ENCODE data around the gene PRDX6. TPM values are rescaled to one million over a fixed set of nuclear protein-coding genes. Genes with fewer than 3 reads are reported as not detected.

Gene PRDX6
- total RNA-seq, 1 donor from 2014 or later = 194 TPM

GRCh38 chr1:173432331-173432730 lies 44.8 kb upstream of the PRDX6 start:
- no peak for DNase-seq (ENCODE audit: low spot score in 2 of 2, unreplicated experiment in 2 of 2)
- Mint-ChIP-seq H3K27ac (no peak overlapping the region), H3K36me3 (no peaks in the 10 kb centered on the region), H3K9me3 (no peaks in the 10 kb centered on the region), H3K4me3 (no peak overlapping the region), H3K4me1 (peaks cover 14% of the 10 kb centered on the region), H3K27me3 (ENCODE audit: low read depth) (no peaks in the 10 kb centered on the region)
- TF ChIP-seq CTCF (IDR thresholded peaks at IDR 0.05; ENCODE audit: unreplicated experiment) = no peak

GRCh38 chr1:173433751-173434326 lies 43.3 kb upstream of the PRDX6 start:
- no peak overlapping the region for H3K27ac Mint-ChIP-seq
- peaks cover 14% of the 10 kb centered on the region for H3K4me1 Mint-ChIP-seq
- no peaks in the 10 kb centered on the region for H3K9me3 Mint-ChIP-seq
- no peaks in the 10 kb centered on the region for H3K36me3 Mint-ChIP-seq
- no peak overlapping the region for H3K4me3 Mint-ChIP-seq
- DNase-seq (ENCODE audit: low spot score in 2 of 2, unreplicated experiment in 2 of 2) = no peak
- no peak for TF ChIP-seq CTCF (IDR thresholded peaks at IDR 0.05; ENCODE audit: unreplicated experiment)
- no peaks in the 10 kb centered on the region for H3K27me3 Mint-ChIP-seq (ENCODE audit: low read depth)

- DNase-seq (ENCODE audit: low spot score in 2 of 2, unreplicated experiment in 2 of 2) = no peak
- Mint-ChIP-seq H3K27me3 (ENCODE audit: low read depth) (no peaks in the 10 kb centered on the region), H3K9me3 (no peaks in the 10 kb centered on the region), H3K4me1 (no peaks in the 10 kb centered on the region), H3K27ac (no peak overlapping the region), H3K4me3 (no peak overlapping the region), H3K36me3 (peaks cover under 1% of the 10 kb centered on the region)
- no peak for TF ChIP-seq CTCF (IDR thresholded peaks at IDR 0.05; ENCODE audit: unreplicated experiment)
These were observed 40.2 kb upstream of the PRDX6 start for GRCh38 chr1:173436841-173437428.

GRCh38 chr1:173438675-173439074 lies 38.5 kb upstream of the PRDX6 start:
- Mint-ChIP-seq H3K4me1 (no peaks in the 10 kb centered on the region), H3K9me3 (peaks cover 3% of the 10 kb centered on the region), H3K36me3 (peaks cover 4% of the 10 kb centered on the region), H3K27ac (no peak overlapping the region), H3K27me3 (ENCODE audit: low read depth) (no peaks in the 10 kb centered on the region), H3K4me3 (no peak overlapping the region)
- TF ChIP-seq CTCF (IDR thresholded peaks at IDR 0.05; ENCODE audit: unreplicated experiment) = no peak
- DNase-seq (ENCODE audit: low spot score in 2 of 2, unreplicated experiment in 2 of 2) = no peak

GRCh38 chr1:173440430-173440829 lies 36.7 kb upstream of the PRDX6 start:
- TF ChIP-seq CTCF (IDR thresholded peaks at IDR 0.05; ENCODE audit: unreplicated experiment) = no peak
- H3K9me3 Mint-ChIP-seq = peaks cover 13% of the 10 kb centered on the region
- no peak overlapping the region for H3K27ac Mint-ChIP-seq
- no peaks in the 10 kb centered on the region for H3K27me3 Mint-ChIP-seq (ENCODE audit: low read depth)
- H3K4me1 Mint-ChIP-seq = peaks cover 2% of the 10 kb centered on the region
- H3K4me3 Mint-ChIP-seq = no peak overlapping the region
- DNase-seq (ENCODE audit: low spot score in 2 of 2, unreplicated experiment in 2 of 2) = no peak
- peaks cover 6% of the 10 kb centered on the region for H3K36me3 Mint-ChIP-seq
